ENCODE measurements around the gene GATC.

GATC gene

GRCh38 chr12:120489018-120489417, 42.8 kb downstream of the GATC start:
- H3K9ac ChIP-seq (ENCODE audit: low read depth, low read length) = no peak overlapping the region
- H2AFZ ChIP-seq (ENCODE audit: low read depth, low read length) = no peak overlapping the region
- TF ChIP-seq CTCF (IDR thresholded peaks at IDR 0.05; ENCODE audit: borderline replicate concordance, extremely low read depth, low read length, poor library complexity, severe bottlenecking) = no peak
- TF ChIP-seq EZH2 (IDR thresholded peaks at IDR 0.05; ENCODE audit: borderline replicate concordance, low read depth, low read length, severe bottlenecking) = no peak
- H3K9me3 ChIP-seq (ENCODE audit: insufficient read depth, low read length, severe bottlenecking) = no peaks in the 10 kb centered on the region
- H4K20me1 ChIP-seq (ENCODE audit: insufficient read depth, low read length) = no peaks in the 10 kb centered on the region
- no peak for DNase-seq
- H3K4me1 ChIP-seq (ENCODE audit: insufficient read depth, low read length) = no peaks in the 10 kb centered on the region
- no peak overlapping the region for H3K4me3 ChIP-seq (ENCODE audit: low read depth in 1 of 2, low read length in 2 of 2)
- no peaks in the 10 kb centered on the region for H3K27me3 ChIP-seq (ENCODE audit: insufficient read depth, low read length, poor library complexity)
- H3K79me2 ChIP-seq (ENCODE audit: insufficient read depth, low read length) = no peaks in the 10 kb centered on the region
- no peak overlapping the region for H3K4me2 ChIP-seq (ENCODE audit: insufficient read depth, low read length)
- ATAC-seq (ENCODE audit: insufficient read depth, low read depth) = no peak
- no peak overlapping the region for H3K27ac ChIP-seq (ENCODE audit: low read length)
- H3K36me3 ChIP-seq (ENCODE audit: insufficient read depth, low read length) = peaks cover 5% of the 10 kb centered on the region; the same call in 1 of the 2 replicates

- H3K9ac ChIP-seq (ENCODE audit: low read depth, low read length) = no peak overlapping the region
- no peaks in the 10 kb centered on the region for H3K27me3 ChIP-seq (ENCODE audit: insufficient read depth, low read length, poor library complexity)
- H3K4me3 ChIP-seq (ENCODE audit: low read depth in 1 of 2, low read length in 2 of 2) = no peak overlapping the region
- TF ChIP-seq CTCF (IDR thresholded peaks at IDR 0.05; ENCODE audit: borderline replicate concordance, extremely low read depth, low read length, poor library complexity, severe bottlenecking) (no peak), EZH2 (IDR thresholded peaks at IDR 0.05; ENCODE audit: borderline replicate concordance, low read depth, low read length, severe bottlenecking) (no peak)
- ATAC-seq (ENCODE audit: insufficient read depth, low read depth) (no peak), DNase-seq (no peak)
- H3K27ac ChIP-seq (ENCODE audit: low read length) = no peak overlapping the region
- peaks cover 6% of the 10 kb centered on the region for H3K79me2 ChIP-seq (ENCODE audit: insufficient read depth, low read length)
- no peaks in the 10 kb centered on the region for H4K20me1 ChIP-seq (ENCODE audit: insufficient read depth, low read length)
- H3K4me2 ChIP-seq (ENCODE audit: insufficient read depth, low read length) = no peak overlapping the region
- H2AFZ ChIP-seq (ENCODE audit: low read depth, low read length) = no peak overlapping the region
- no peaks in the 10 kb centered on the region for H3K9me3 ChIP-seq (ENCODE audit: insufficient read depth, low read length, severe bottlenecking)
- peaks cover 5% of the 10 kb centered on the region; the same call in 1 of the 2 replicates for H3K36me3 ChIP-seq (ENCODE audit: insufficient read depth, low read length)
- peaks cover 10% of the 10 kb centered on the region for H3K4me1 ChIP-seq (ENCODE audit: insufficient read depth, low read length)
Observed at GRCh38 chr12:120490325-120490724, 44.1 kb downstream of the GATC start.

GRCh38 chr12:120490833-120491512, 44.7 kb downstream of the GATC start:
- no peak overlapping the region for H3K27ac ChIP-seq (ENCODE audit: low read length)
- no peaks in the 10 kb centered on the region for H3K9me3 ChIP-seq (ENCODE audit: insufficient read depth, low read length, severe bottlenecking)
- DNase-seq (no peak), ATAC-seq (ENCODE audit: insufficient read depth, low read depth) (no peak)
- no peak for TF ChIP-seq EZH2 (IDR thresholded peaks at IDR 0.05; ENCODE audit: borderline replicate concordance, low read depth, low read length, severe bottlenecking)
- no peak for TF ChIP-seq CTCF (IDR thresholded peaks at IDR 0.05; ENCODE audit: borderline replicate concordance, extremely low read depth, low read length, poor library complexity, severe bottlenecking)
- H3K27me3 ChIP-seq (ENCODE audit: insufficient read depth, low read length, poor library complexity) = no peaks in the 10 kb centered on the region
- H4K20me1 ChIP-seq (ENCODE audit: insufficient read depth, low read length) = no peaks in the 10 kb centered on the region
- H3K79me2 ChIP-seq (ENCODE audit: insufficient read depth, low read length) = peaks cover 10% of the 10 kb centered on the region
- H3K36me3 ChIP-seq (ENCODE audit: insufficient read depth, low read length) = peaks cover 5% of the 10 kb centered on the region
- H3K9ac ChIP-seq (ENCODE audit: low read depth, low read length) = no peak overlapping the region
- no peak overlapping the region for H3K4me3 ChIP-seq (ENCODE audit: low read depth in 1 of 2, low read length in 2 of 2)
- H3K4me1 ChIP-seq (ENCODE audit: insufficient read depth, low read length) = peaks cover 12% of the 10 kb centered on the region
- H2AFZ ChIP-seq (ENCODE audit: low read depth, low read length) = no peak overlapping the region
- no peak overlapping the region for H3K4me2 ChIP-seq (ENCODE audit: insufficient read depth, low read length)

Data from DND-41 (cell line).